Osteoblast (primary cell): Measurements from ENCODE around the gene IL31RA. TPM values are rescaled to one million over a fixed set of nuclear protein-coding genes. Genes with fewer than 3 reads are reported as not detected.

Experiments used
- DNase-seq: peaks from one replicate; pipeline ENCODE4 v3.0.0; 2011; ENCODE audit warnings: low spot score, mixed read lengths; ENCODE audit not compliant: insufficient read length; ENCODE audit errors: missing footprints
- H2AFZ ChIP-seq: 2 replicates; pipeline ENCODE4 v1.6.0; 2011; ENCODE audit warnings: mild to moderate bottlenecking, low read length
- H3K27ac ChIP-seq: 2 replicates; pipeline ENCODE4 v1.5.1; 2011; ENCODE audit warnings: mild to moderate bottlenecking, low read depth, low read length, moderate library complexity
- H3K27me3 ChIP-seq: 2 replicates; pipeline ENCODE4 v1.6.0; 2012; ENCODE audit warnings: mild to moderate bottlenecking, control low read depth, inconsistent platforms, low read length, moderate library complexity; ENCODE audit not compliant: insufficient read depth
- H3K36me3 ChIP-seq: 2 replicates; pipeline ENCODE4 v1.5.1; 2011; ENCODE audit warnings: mild to moderate bottlenecking, low read length, control low read depth, moderate library complexity; ENCODE audit not compliant: insufficient read depth
- H3K4me1 ChIP-seq: 2 replicates; pipeline ENCODE4 v1.5.1; 2011; ENCODE audit warnings: mild to moderate bottlenecking, low read length, control low read depth, moderate library complexity; ENCODE audit not compliant: insufficient read depth
- H3K4me2 ChIP-seq: 2 replicates; pipeline ENCODE4 v1.6.0; 2011; ENCODE audit warnings: mild to moderate bottlenecking, low read length; ENCODE audit not compliant: insufficient read depth
- H3K4me3 ChIP-seq: fragments of 200-600 bp; sonication (generic); 3 replicates; pipeline ENCODE4 v1.5.1; 2012; ENCODE audit warnings: mild to moderate bottlenecking, low read length, inconsistent platforms; ENCODE audit not compliant: insufficient read depth
- H3K79me2 ChIP-seq: 2 replicates; pipeline ENCODE4 v1.6.0; 2012; ENCODE audit warnings: mild to moderate bottlenecking, low read length, control low read depth, inconsistent platforms; ENCODE audit not compliant: insufficient read depth
- H3K9me3 ChIP-seq: 2 replicates; pipeline ENCODE4 v1.5.1; 2011; ENCODE audit warnings: low read depth, low read length, control low read depth
- H4K20me1 ChIP-seq: 2 replicates; pipeline ENCODE4 v1.6.0; 2012; ENCODE audit warnings: mild to moderate bottlenecking, low read length, control low read depth; ENCODE audit not compliant: insufficient read depth
- CTCF ChIP-seq: IDR thresholded peaks from 2 replicates; pipeline ENCODE4 v1.5.1; 2011; ENCODE audit warnings: mild to moderate bottlenecking, low read depth, low read length, moderate library complexity; ENCODE audit errors: extremely low read depth
- total RNA-seq: library from RNA; depleted of rRNA; stranded (reverse); fragments of >200 nt; gene quantifications from 2 replicates; pipeline ENCODE4 v1.2.3, GENCODE V29; 2012

Gene IL31RA
- total RNA-seq, 1 donor: 0.36 TPM

DNA sequence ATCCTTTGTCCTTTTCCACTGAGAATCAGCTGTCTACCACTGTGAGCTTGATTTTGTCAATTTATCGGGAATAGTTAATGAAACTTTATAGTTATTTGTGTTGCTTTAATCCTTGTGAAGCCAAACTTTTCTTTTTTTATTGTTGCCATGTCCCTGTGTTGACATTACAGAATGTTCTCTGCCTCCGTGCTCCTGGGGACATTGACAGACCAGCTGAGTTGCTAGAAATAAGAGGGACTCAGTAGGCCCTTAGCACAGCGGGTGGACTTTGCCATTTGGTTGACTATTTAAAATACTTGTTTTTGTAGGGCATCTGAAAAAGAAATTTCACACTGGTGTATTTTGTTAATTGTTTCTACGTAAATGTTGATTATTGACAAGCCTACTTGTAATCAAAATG, 70.5 kb downstream of the IL31RA start:
- Histone ChIP-seq H3K4me1 (peaks cover 5% of the 10 kb centered on the region), H3K36me3 (no peaks in the 10 kb centered on the region), H3K4me3 (no peak overlapping the region), H4K20me1 (no peaks in the 10 kb centered on the region), H3K9me3 (no peaks in the 10 kb centered on the region), H3K27ac (no peak overlapping the region), H3K27me3 (no peaks in the 10 kb centered on the region), H3K79me2 (no peaks in the 10 kb centered on the region), H2AFZ (no peak overlapping the region), H3K4me2 (no peak overlapping the region)
- no peak for TF ChIP-seq CTCF
- no peak for DNase-seq

DNA sequence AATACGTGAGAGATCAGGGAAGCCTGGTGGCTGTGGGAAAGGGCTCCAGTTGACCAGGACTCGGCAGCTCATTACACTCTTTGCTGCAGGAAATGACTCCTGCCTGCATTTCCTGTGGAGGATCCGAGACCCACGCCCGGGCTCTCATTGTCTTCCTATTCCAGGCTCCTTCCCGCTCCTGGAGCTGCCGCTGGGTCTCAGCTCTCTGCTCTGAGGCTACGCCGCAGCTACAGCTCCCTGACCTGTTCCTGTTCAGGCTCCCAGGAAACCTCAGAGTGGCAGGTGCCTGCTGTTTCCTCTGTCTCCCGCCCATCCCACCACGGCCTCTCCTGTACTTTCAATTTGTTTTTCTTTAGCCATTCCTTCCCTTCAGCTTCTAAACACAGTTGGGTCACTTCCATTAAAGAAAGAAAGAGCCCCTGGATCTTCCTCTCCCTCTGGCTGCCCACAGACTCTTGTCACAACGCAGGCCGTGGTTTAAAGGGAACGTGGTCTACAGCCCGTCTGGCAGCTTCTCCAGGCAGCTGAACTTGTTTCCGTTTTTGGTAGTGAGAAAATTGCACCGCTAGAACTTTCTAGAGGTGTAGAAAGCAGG, 72.1 kb downstream of the IL31RA start:
- peak overlapping the region; percentile 66 for H3K4me3 ChIP-seq
- no peaks in the 10 kb centered on the region for H3K27me3 ChIP-seq
- no peaks in the 10 kb centered on the region for H4K20me1 ChIP-seq
- peak overlapping the region; percentile 80 for H3K4me2 ChIP-seq
- no peaks in the 10 kb centered on the region for H3K9me3 ChIP-seq
- no peaks in the 10 kb centered on the region for H3K79me2 ChIP-seq
- H2AFZ ChIP-seq: peak overlapping the region; percentile 94
- peaks cover 5% of the 10 kb centered on the region for H3K4me1 ChIP-seq
- H3K27ac ChIP-seq: no peak overlapping the region
- no peaks in the 10 kb centered on the region for H3K36me3 ChIP-seq
- no peak for DNase-seq
- TF ChIP-seq CTCF: no peak

- DNase-seq: no peak
- Histone ChIP-seq H3K79me2 (no peaks in the 10 kb centered on the region), H4K20me1 (no peaks in the 10 kb centered on the region), H3K9me3 (no peaks in the 10 kb centered on the region), H3K4me2 (peak overlapping the region; percentile 80), H3K27ac (no peak overlapping the region), H2AFZ (peak overlapping the region; percentile 94), H3K36me3 (no peaks in the 10 kb centered on the region), H3K4me3 (peak overlapping the region; percentile 66), H3K27me3 (no peaks in the 10 kb centered on the region), H3K4me1 (peaks cover 5% of the 10 kb centered on the region)
- no peak for TF ChIP-seq CTCF
Measured at GRCh38 chr5:55923865-55924500, 72.8 kb downstream of the IL31RA start.

- Histone ChIP-seq H2AFZ (no peak overlapping the region), H4K20me1 (no peaks in the 10 kb centered on the region), H3K4me3 (no peak overlapping the region), H3K9me3 (no peaks in the 10 kb centered on the region), H3K79me2 (no peaks in the 10 kb centered on the region), H3K4me2 (no peak overlapping the region), H3K4me1 (peaks cover 5% of the 10 kb centered on the region), H3K27ac (no peak overlapping the region), H3K27me3 (no peaks in the 10 kb centered on the region), H3K36me3 (no peaks in the 10 kb centered on the region)
- DNase-seq: no peak
- TF ChIP-seq CTCF: no peak
Measured at GRCh38 chr5:55924744-55925143, 73.6 kb downstream of the IL31RA start.
